GM10248 (cell line): ENCODE measurements around the gene SLN.
A peak's percentile ranks its signal among the peaks of the same experiment; 100 is the strongest.

Experiments used
- CTCF ChIA-PET: fragments of 300-600 bp; sonication (Branson Sonifier 250); formaldehyde crosslinking; extraction: SDS; loops from one replicate; lab custom pipeline; 2021; ENCODE audit warnings: antibody characterized with exemption; lab: Yijun Ruan, JAX
- POLR2A ChIA-PET: fragments of 350-650 bp; sonication (Branson Sonifier 250); formaldehyde crosslinking; extraction: SDS; loops from one replicate; lab custom pipeline; 2020; ENCODE audit warnings: antibody characterized with exemption; lab: Yijun Ruan, JAX
- DNase-seq: peaks from one replicate; pipeline ENCODE4 v3.0.0; 2012; ENCODE audit errors: extremely low spot score
- CTCF ChIP-seq: IDR thresholded peaks from 2 replicates; pipeline ENCODE4 v1.5.1; 2012; ENCODE audit warnings: mild to moderate bottlenecking, low read depth; ENCODE audit errors: extremely low read depth, missing control alignments, control extremely low read depth

Gene SLN

GRCh38 chr11:107751082-107751481 is 39.2 kb upstream of the SLN start:
- CTCF ChIA-PET, result no interaction called here
- POLR2A ChIA-PET, result no interaction called here
- DNase-seq, result no peak
- no peak for TF ChIP-seq CTCF

- POLR2A ChIA-PET, result no interaction called here
Observed at GRCh38 chr11:107750313-107750712, 38.5 kb upstream of the SLN start.

GRCh38 chr11:107747622-107748021 is 35.8 kb upstream of the SLN start:
- no peak for DNase-seq
- TF ChIP-seq CTCF, result no peak
- ChIA-PET POLR2A (no interaction called here), CTCF (interaction anchor here (0.9 to 1.2 kb wide), 3 partner anchors 10 to 13 kb away, joined by 3 to 4 read pairs (median 3); no protein-coding TSS in a partner anchor)

More at GRCh38 chr11:107750313-107750712, 38.5 kb upstream of the SLN start:
- no peak for DNase-seq
- CTCF ChIA-PET, result interaction anchor here (1.2 to 1.4 kb wide), 3 partner anchors 9 to 27 kb away, joined by 3 to 5 read pairs (median 5); no protein-coding TSS in a partner anchor
- TF ChIP-seq CTCF, result no peak

- no peak for TF ChIP-seq CTCF
- CTCF ChIA-PET, result interaction anchor here (1.2 to 6.3 kb wide), 4 partner anchors 13 to 26 kb away, joined by 4 to 46 read pairs (median 21); no protein-coding TSS in a partner anchor
- POLR2A ChIA-PET, result no interaction called here
- DNase-seq, result no peak
Observed at GRCh38 chr11:107744736-107745135, 32.9 kb upstream of the SLN start.

GRCh38 chr11:107743191-107743590 is 31.3 kb upstream of the SLN start:
- ChIA-PET CTCF (interaction anchor here (0.7 to 6.3 kb wide), 8 partner anchors 12 to 180 kb away, joined by 3 to 46 read pairs (median 4); no protein-coding TSS in a partner anchor), POLR2A (no interaction called here)
- no peak for TF ChIP-seq CTCF
- no peak for DNase-seq

GRCh38 chr11:107741044-107741823 is 29.4 kb upstream of the SLN start:
- DNase-seq, result peak; percentile 61
- POLR2A ChIA-PET, result no interaction called here
- CTCF ChIA-PET, result interaction anchor here (0.7 to 6.3 kb wide), 30 partner anchors 9 to 191 kb away, joined by 3 to 46 read pairs (median 4); partner anchors contain the start of gene ALKBH8
- TF ChIP-seq CTCF, result peak; percentile 74
